ENCODE results near the gene B9D1.
"Not testable (repeated sequence)": the region's sequence is repeated elsewhere in the genome, so short reads cannot be mapped to it uniquely, and the experiment has no call there.

B9D1 gene

GRCh38 chr17:19359151-19359550 is 3.4 kb downstream of the B9D1 start:
- DNase-seq (ENCODE audit: low read depth in 2 of 2): no peak

- no peak for DNase-seq (ENCODE audit: low read depth in 2 of 2)
Measured at GRCh38 chr17:19357761-19358160, 4.8 kb downstream of the B9D1 start.

- DNase-seq (ENCODE audit: low read depth in 2 of 2): no peak
Measured at GRCh38 chr17:19357351-19357750, 5.2 kb downstream of the B9D1 start.

GRCh38 chr17:19354748-19355147 is 7.8 kb downstream of the B9D1 start:
- no peak for DNase-seq (ENCODE audit: low read depth in 2 of 2)

- not testable (repeated sequence) for DNase-seq (ENCODE audit: low read depth in 2 of 2)
Measured at GRCh38 chr17:19353401-19353800, 9.1 kb downstream of the B9D1 start.

GRCh38 chr17:19348806-19349205 is 13.7 kb downstream of the B9D1 start:
- no peak for DNase-seq (ENCODE audit: low read depth in 2 of 2)

GRCh38 chr17:19348081-19348650 is 14.4 kb downstream of the B9D1 start:
- no peak for DNase-seq (ENCODE audit: low read depth in 2 of 2)

- DNase-seq (ENCODE audit: low read depth in 2 of 2): no peak
Measured at GRCh38 chr17:19347323-19348080, 15.0 kb downstream of the B9D1 start.

- no peak for DNase-seq (ENCODE audit: low read depth in 2 of 2)
Measured at GRCh38 chr17:19346351-19347255, 15.9 kb downstream of the B9D1 start.

GRCh38 chr17:19345486-19346350 is 16.8 kb downstream of the B9D1 start:
- no peak for DNase-seq (ENCODE audit: low read depth in 2 of 2)

- no peak for DNase-seq (ENCODE audit: low read depth in 2 of 2)
Measured at GRCh38 chr17:19345067-19345460, 17.5 kb downstream of the B9D1 start.

GRCh38 chr17:19344311-19345066 is 18.0 kb downstream of the B9D1 start:
- DNase-seq (ENCODE audit: low read depth in 2 of 2): no peak

GRCh38 chr17:19343671-19344151 is 18.8 kb downstream of the B9D1 start:
- DNase-seq (ENCODE audit: low read depth in 2 of 2): no peak

GRCh38 chr17:19343256-19343630 is 19.3 kb downstream of the B9D1 start:
- DNase-seq (ENCODE audit: low read depth in 2 of 2): no peak

- no peak for DNase-seq (ENCODE audit: low read depth in 2 of 2)
Measured at GRCh38 chr17:19342611-19343255, 19.8 kb downstream of the B9D1 start.

GRCh38 chr17:19341641-19342610 is 20.6 kb downstream of the B9D1 start:
- no peak for DNase-seq (ENCODE audit: low read depth in 2 of 2)

GRCh38 chr17:19341211-19341631 is 21.3 kb downstream of the B9D1 start:
- no peak for DNase-seq (ENCODE audit: low read depth in 2 of 2)

GRCh38 chr17:19339341-19339815 is 23.1 kb downstream of the B9D1 start:
- DNase-seq (ENCODE audit: low read depth in 2 of 2): no peak

Data from stimulated activated CD4-positive, alpha-beta T cell treated with anti-CD3 and anti-CD28 coated beads, Interleukin-1b, Interleukin-23, amount 100 ng/mL, for 1 hour (primary cell).